ENCODE results near the gene MYRF.

- TF ChIP-seq CTCF (optimal IDR thresholded peaks at IDR 0.05 in 1 of 3, IDR thresholded peaks at IDR 0.05 in 1 of 3, conservative IDR thresholded peaks at IDR 0.05 in 1 of 3; ENCODE audit: extremely low read depth in 1 of 3, insufficient read depth in 2 of 3, low read length in 3 of 3) = no peak
- TF ChIP-seq EZH2 (IDR thresholded peaks at IDR 0.05; ENCODE audit: low read length) = no peak
These were observed 19.6 kb downstream of the MYRF start for GRCh38 chr11:61771985-61772455.

Data from keratinocyte (primary cell).